Measurements from ENCODE around the gene XXYLT1.

Gene XXYLT1

DNA sequence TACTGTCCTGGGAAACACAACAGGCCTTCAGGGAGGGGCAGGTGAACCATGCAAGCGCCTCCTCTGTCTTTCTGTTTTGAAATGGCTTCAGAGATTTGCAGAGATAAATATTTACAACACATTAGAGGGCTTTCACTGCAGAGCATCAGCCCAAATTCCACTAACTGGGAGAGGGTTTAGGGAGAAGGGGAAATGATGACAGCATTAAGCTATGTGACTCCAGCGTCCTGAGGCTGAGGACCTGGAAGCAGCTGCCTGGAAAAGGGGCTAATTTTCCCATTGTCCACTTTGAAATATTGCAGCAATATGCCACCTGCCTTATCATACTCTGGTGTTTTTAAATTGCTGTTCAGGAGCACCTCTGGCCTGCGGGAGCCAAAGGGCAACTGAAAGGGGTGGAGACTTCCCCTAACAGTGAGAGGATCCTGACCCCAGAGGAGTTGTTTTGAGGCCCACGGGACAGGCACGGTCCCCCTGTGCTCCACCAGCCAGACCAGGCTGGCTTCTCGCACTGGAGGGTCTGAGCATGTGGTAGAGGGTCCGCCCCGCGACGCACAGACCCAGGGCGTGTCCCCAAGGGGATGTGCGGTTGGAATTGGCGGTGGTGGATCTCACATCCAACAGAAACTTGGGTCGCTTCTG, 110.6 kb downstream of the XXYLT1 start:
- POLR2A ChIA-PET = no interaction called here
- TF ChIP-seq CTCF (IDR thresholded peaks at IDR 0.05; ENCODE audit: control extremely low read depth, extremely low read depth, low read depth, missing control alignments) = no peak
- DNase-seq (ENCODE audit: extremely low spot score) = no peak
- CTCF ChIA-PET = interaction anchor here (1.0 to 2.0 kb wide), 4 partner anchors 10 to 45 kb away, joined by 3 to 6 read pairs (median 4); no protein-coding TSS in a partner anchor

DNA sequence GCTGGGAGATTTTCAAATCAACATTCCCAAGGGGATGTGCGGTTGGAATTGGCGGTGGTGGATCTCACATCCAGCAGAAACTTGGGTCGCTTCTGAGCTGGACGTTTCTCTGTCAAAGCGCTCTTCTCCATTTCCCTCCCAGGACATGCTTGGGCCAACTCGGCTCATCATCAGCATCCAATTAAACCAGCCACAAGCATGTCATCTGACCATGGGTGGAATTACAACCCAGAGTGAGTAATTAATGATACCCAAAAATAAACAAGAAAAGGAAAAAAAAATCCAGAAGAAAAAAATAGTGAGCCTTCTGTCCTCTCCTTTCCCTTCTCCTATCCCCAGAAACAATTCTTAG, 111.2 kb downstream of the XXYLT1 start:
- POLR2A ChIA-PET = no interaction called here
- DNase-seq (ENCODE audit: extremely low spot score) = no peak
- TF ChIP-seq CTCF (IDR thresholded peaks at IDR 0.05; ENCODE audit: control extremely low read depth, extremely low read depth, low read depth, missing control alignments) = no peak
- CTCF ChIA-PET = interaction anchor here (1.0 to 2.0 kb wide), 5 partner anchors 9 to 44 kb away, joined by 3 to 6 read pairs (median 4); no protein-coding TSS in a partner anchor

DNA sequence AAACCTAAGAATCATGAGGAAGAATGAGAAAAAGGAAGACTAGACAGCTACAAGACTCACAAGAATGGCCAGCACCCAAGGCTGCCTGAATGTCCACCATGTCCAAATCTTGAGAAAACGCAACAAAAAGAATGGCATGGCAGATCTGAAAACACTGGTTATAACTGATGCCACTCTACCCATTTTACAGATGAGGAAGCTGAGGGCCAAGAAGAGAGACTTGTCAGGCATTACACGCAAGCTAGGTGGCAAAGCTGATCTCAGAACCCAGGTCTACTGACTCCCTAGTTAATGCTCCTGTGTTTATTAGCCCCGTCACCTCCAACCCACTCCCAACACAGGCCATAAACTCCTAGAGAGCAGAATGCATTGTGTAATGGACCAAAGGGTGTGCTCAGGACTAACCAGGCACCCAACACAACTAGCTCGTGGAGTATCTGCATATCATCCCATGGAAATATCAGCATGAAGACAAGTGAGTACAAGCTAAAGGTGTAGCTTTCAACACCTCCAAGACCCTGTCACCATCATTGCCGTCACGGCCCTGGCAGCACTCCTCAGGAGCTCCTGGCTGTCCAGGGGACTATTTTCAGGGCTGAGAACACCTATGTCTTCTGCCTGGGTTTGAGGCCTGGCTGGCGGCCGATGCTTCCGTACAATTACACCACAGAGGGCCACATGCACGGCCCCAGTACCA, 111.7 kb downstream of the XXYLT1 start:
- POLR2A ChIA-PET = no interaction called here
- DNase-seq (ENCODE audit: extremely low spot score) = no peak
- CTCF ChIA-PET = interaction anchor here (0.9 to 2.0 kb wide), 7 partner anchors 9 to 167 kb away, joined by 3 to 6 read pairs (median 3); no protein-coding TSS in a partner anchor
- TF ChIP-seq CTCF (IDR thresholded peaks at IDR 0.05; ENCODE audit: control extremely low read depth, extremely low read depth, low read depth, missing control alignments) = no peak

DNA sequence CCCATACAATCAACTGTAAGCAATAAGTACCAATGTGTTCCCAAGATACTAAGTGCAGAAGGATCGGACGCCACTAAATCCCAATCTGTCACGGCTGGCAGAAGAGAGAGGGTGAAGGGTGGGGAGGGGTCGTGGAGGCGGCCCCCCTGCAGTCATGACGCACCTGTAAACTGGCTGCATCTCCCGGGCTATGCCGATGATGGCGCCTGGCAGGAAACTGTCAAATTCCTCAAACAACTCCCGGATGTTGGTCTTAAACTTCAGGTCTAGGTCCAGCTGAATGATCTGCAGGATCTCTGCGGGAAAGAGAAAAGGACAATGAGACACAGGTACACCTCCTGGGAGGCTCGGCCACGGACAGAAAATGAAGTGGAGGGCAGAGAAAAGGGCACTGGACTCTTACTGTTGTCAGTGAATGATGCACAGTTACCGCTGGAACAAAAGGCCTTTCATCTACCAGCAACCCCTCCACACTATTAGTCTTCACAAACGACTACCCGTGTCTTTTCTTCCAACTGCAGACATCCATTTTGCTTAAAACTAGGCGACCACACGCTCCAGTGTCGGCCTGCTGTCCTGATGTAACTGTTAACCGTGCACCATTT, 114.6 kb downstream of the XXYLT1 start:
- TF ChIP-seq CTCF (IDR thresholded peaks at IDR 0.05; ENCODE audit: control extremely low read depth, extremely low read depth, low read depth, missing control alignments) = no peak
- POLR2A ChIA-PET = no interaction called here
- DNase-seq (ENCODE audit: extremely low spot score) = no peak
- CTCF ChIA-PET = interaction anchor here (1.4 kb wide), 2 partner anchors 11 to 32 kb away, joined by 3 read pairs; no protein-coding TSS in a partner anchor

GRCh38 chr3:195155570-195156241, 115.3 kb downstream of the XXYLT1 start:
- ChIA-PET POLR2A (no interaction called here), CTCF (interaction anchor here (0.6 to 1.4 kb wide), 5 partner anchors 10 to 49 kb away, joined by 3 to 4 read pairs (median 3); no protein-coding TSS in a partner anchor)
- no peak for TF ChIP-seq CTCF (IDR thresholded peaks at IDR 0.05; ENCODE audit: control extremely low read depth, extremely low read depth, low read depth, missing control alignments)
- DNase-seq (ENCODE audit: extremely low spot score) = no peak

All from GM10248 (cell line).